Testis (tissue), 2 donors: ENCODE results near the gene ATP5PB.

Experiments
- POLR2A ChIP-seq: fragments of 450-650 bp; IDR thresholded peaks from one replicate; pipeline ENCODE4 v1.6.1; 2017; ENCODE audit warnings: antibody characterized with exemption, mild to moderate bottlenecking, moderate library complexity
- TF ChIP-seq, protein P1 (sequence below), 3 experiments: fragments of 450-650 bp in 2 of 3; fragments of 200-600 bp in 1 of 3; sonication (generic) in 1 of 3; IDR thresholded peaks; one replicate each; pipeline ENCODE4 v1.5.1; 2016 to 2019; ENCODE audit warnings: antibody characterized with exemption in 3 of 3, mild to moderate bottlenecking in 2 of 3, moderate library complexity in 1 of 3

DNA sequence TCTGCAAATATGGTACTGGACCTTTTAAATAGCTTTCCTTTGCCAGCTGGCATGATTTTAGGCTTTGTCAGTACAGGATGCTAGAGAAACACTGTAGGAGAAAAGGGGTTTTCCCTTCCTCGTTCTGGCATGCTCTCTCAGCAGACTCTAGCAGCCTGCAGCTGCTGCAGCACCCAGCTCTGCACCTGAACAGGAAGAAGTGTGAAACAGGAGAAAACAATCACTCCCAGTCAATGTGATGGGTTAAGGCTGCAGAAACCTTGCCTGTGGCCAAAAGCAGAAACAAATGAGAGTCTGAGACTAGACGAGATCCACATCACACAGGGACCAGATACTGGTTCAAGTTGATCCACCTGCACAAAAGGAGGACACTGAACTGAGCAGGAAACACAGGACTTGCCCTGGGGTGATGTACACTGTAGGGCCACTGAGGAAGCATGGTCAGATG, 42.9 kb upstream of the ATP5PB start:
- TF ChIP-seq POLR2A = no peak
- TF ChIP-seq, protein P1, sequence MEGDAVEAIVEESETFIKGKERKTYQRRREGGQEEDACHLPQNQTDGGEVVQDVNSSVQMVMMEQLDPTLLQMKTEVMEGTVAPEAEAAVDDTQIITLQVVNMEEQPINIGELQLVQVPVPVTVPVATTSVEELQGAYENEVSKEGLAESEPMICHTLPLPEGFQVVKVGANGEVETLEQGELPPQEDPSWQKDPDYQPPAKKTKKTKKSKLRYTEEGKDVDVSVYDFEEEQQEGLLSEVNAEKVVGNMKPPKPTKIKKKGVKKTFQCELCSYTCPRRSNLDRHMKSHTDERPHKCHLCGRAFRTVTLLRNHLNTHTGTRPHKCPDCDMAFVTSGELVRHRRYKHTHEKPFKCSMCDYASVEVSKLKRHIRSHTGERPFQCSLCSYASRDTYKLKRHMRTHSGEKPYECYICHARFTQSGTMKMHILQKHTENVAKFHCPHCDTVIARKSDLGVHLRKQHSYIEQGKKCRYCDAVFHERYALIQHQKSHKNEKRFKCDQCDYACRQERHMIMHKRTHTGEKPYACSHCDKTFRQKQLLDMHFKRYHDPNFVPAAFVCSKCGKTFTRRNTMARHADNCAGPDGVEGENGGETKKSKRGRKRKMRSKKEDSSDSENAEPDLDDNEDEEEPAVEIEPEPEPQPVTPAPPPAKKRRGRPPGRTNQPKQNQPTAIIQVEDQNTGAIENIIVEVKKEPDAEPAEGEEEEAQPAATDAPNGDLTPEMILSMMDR (IDR thresholded peaks at IDR 0.05) = no peak
